ENCODE measurements around the gene CLCN1.

DNA sequence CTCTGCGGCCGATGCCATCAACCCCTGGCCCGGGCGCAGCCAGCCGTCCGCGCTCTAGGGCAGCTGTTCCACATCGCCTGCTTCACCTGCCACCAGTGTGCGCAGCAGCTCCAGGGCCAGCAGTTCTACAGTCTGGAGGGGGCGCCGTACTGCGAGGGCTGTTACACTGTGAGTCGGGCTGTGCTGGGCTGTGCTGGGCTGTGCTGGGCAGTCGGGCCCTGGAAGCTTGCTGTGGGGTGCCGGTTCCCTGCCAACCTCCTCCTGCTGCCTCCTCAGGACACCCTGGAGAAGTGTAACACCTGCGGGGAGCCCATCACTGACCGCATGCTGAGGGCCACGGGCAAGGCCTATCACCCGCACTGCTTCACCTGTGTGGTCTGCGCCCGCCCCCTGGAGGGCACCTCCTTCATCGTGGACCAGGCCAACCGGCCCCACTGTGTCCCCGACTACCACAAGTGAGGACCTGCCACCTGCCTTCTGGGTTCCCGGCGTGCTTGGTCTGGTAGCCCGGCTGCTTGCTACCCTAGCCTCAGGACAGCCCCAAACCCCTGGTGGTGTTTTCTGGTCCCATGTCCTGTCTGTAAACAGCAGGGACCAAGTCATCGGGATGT lies 72.7 kb downstream of the CLCN1 start:
- no peak for TF ChIP-seq POLR2A (IDR thresholded peaks at IDR 0.05)
- TF ChIP-seq CTCF (IDR thresholded peaks at IDR 0.05): no peak
